OCI-LY1 (cell line): ENCODE measurements around the gene CAMLG.
"Not testable (repeated sequence)": the region's sequence is repeated elsewhere in the genome, so short reads cannot be mapped to it uniquely, and the experiment has no call there.

ENCODE experiments used
- H2AFZ ChIP-seq: fragments of 200-600 bp; sonication (generic), shearing (Covaris generic); 2 replicates; pipeline ENCODE4 v1.6.0; 2014; ENCODE audit warnings: antibody characterized with exemption, mild to moderate bottlenecking, low read length
- H3F3A ChIP-seq: fragments of 200-600 bp; sonication (generic), shearing (Covaris generic); 2 replicates; pipeline ENCODE4 v1.6.0; 2014; ENCODE audit warnings: mild to moderate bottlenecking, antibody characterized with exemption, low read length, moderate library complexity; ENCODE audit not compliant: insufficient read depth
- H3K27ac ChIP-seq: fragments of 200-600 bp; sonication (generic); 2 replicates; pipeline ENCODE4 v1.5.1; 2014; ENCODE audit warnings: low read length, mixed run types, mild to moderate bottlenecking, low read depth; ENCODE audit not compliant: poor library complexity, severe bottlenecking
- H3K27me3 ChIP-seq: fragments of 200-600 bp; sonication (generic); 2 replicates; pipeline ENCODE4 v1.6.0; 2014; ENCODE audit warnings: antibody characterized with exemption, mild to moderate bottlenecking, low read length, moderate library complexity; ENCODE audit not compliant: insufficient read depth
- H3K36me3 ChIP-seq: fragments of 200-600 bp; sonication (generic); 2 replicates; pipeline ENCODE4 v1.6.1; 2014; ENCODE audit warnings: mild to moderate bottlenecking, antibody characterized with exemption, low read length, moderate library complexity, mixed read lengths; ENCODE audit not compliant: insufficient read depth
- H3K4me1 ChIP-seq: fragments of 200-600 bp; sonication (generic); 2 replicates; pipeline ENCODE4 v1.5.1; 2014; ENCODE audit warnings: mild to moderate bottlenecking, low read length, moderate library complexity; ENCODE audit not compliant: insufficient read depth, severe bottlenecking
- H3K4me2 ChIP-seq: fragments of 200-600 bp; sonication (generic), shearing (Covaris generic); 2 replicates; pipeline ENCODE4 v1.6.1; 2014; ENCODE audit warnings: low read length
- H3K4me3 ChIP-seq: fragments of 200-600 bp; sonication (generic); 2 replicates; pipeline ENCODE4 v1.5.1; 2014; ENCODE audit warnings: low read length, low read depth, mild to moderate bottlenecking, mixed read lengths; ENCODE audit not compliant: poor library complexity, severe bottlenecking
- H3K79me2 ChIP-seq: fragments of 200-600 bp; shearing (Covaris generic); 2 replicates; pipeline ENCODE4 v1.6.1; 2016; ENCODE audit warnings: mixed run types, low read length, mixed read lengths; ENCODE audit not compliant: insufficient read depth
- H3K9ac ChIP-seq: fragments of 200-600 bp; sonication (generic), shearing (Covaris generic); 2 replicates; pipeline ENCODE4 v1.6.1; 2014; ENCODE audit warnings: mild to moderate bottlenecking, low read length, mixed read lengths
- H3K9me2 ChIP-seq: fragments of 200-600 bp; sonication (generic), shearing (Covaris generic); 2 replicates; pipeline ENCODE4 v1.6.1; 2014; ENCODE audit warnings: low read depth, mild to moderate bottlenecking, low read length, mixed read lengths
- H3K9me3 ChIP-seq: fragments of 200-600 bp; shearing (Covaris generic); 2 replicates; pipeline ENCODE4 v1.6.1; 2014; ENCODE audit warnings: low read length, mixed read lengths
- H4K20me1 ChIP-seq: fragments of 200-600 bp; sonication (generic), shearing (Covaris generic); 2 replicates; pipeline ENCODE4 v1.6.0; 2016; ENCODE audit warnings: mild to moderate bottlenecking, low read length; ENCODE audit not compliant: insufficient read depth
- EZH2 ChIP-seq: fragments of 200-600 bp; sonication (generic), shearing (Covaris generic); IDR thresholded peaks from 2 replicates; pipeline ENCODE4 v1.8.0; 2017; ENCODE audit warnings: borderline replicate concordance, mixed run types, mild to moderate bottlenecking, antibody characterized with exemption, low read length, moderate library complexity, mixed read lengths
- TF ChIP-seq, protein P1 (sequence below): fragments of 200-600 bp; sonication (generic), shearing (Covaris generic); IDR thresholded peaks from 2 replicates; pipeline ENCODE4 v1.5.1; 2017; ENCODE audit warnings: mild to moderate bottlenecking, antibody characterized with exemption, low read length, moderate library complexity, mixed read lengths

The CAMLG gene

DNA sequence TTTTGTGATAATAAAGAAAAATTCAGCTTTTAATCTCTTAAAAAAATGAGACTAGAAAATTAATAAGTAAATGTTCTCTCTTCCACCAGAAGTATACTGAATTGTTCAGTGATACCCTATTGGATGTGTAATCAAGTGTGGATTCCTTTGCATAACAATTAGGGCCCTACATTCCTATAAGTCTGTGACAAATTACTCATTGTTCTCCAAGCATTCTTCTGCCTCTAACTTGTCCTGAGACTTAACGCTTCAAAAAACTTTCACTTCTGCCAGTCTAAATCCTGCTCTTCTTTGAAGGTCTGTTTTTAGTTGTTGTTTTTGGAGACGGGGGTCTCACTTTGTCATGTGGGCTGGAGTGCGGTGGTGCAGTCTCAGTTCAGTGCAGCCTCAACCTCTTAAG is 11.1 kb downstream of the CAMLG start:
- H3K9ac ChIP-seq, result no peak overlapping the region
- H3K27me3 ChIP-seq, result no peaks in the 10 kb centered on the region
- H2AFZ ChIP-seq, result no peak overlapping the region
- H3K4me2 ChIP-seq, result no peak overlapping the region
- no peak for TF ChIP-seq EZH2
- TF ChIP-seq, protein P1, sequence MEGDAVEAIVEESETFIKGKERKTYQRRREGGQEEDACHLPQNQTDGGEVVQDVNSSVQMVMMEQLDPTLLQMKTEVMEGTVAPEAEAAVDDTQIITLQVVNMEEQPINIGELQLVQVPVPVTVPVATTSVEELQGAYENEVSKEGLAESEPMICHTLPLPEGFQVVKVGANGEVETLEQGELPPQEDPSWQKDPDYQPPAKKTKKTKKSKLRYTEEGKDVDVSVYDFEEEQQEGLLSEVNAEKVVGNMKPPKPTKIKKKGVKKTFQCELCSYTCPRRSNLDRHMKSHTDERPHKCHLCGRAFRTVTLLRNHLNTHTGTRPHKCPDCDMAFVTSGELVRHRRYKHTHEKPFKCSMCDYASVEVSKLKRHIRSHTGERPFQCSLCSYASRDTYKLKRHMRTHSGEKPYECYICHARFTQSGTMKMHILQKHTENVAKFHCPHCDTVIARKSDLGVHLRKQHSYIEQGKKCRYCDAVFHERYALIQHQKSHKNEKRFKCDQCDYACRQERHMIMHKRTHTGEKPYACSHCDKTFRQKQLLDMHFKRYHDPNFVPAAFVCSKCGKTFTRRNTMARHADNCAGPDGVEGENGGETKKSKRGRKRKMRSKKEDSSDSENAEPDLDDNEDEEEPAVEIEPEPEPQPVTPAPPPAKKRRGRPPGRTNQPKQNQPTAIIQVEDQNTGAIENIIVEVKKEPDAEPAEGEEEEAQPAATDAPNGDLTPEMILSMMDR, result no peak
- no peaks in the 10 kb centered on the region for H3K79me2 ChIP-seq
- no peaks in the 10 kb centered on the region for H3K9me3 ChIP-seq
- no peaks in the 10 kb centered on the region for H4K20me1 ChIP-seq
- H3K4me3 ChIP-seq, result no peak overlapping the region
- no peaks in the 10 kb centered on the region for H3K4me1 ChIP-seq
- H3K9me2 ChIP-seq, result no peaks in the 10 kb centered on the region
- H3K36me3 ChIP-seq, result peaks cover 18% of the 10 kb centered on the region; the same call in 1 of the 2 replicates
- no peak overlapping the region for H3K27ac ChIP-seq
- no peaks in the 10 kb centered on the region for H3F3A ChIP-seq

DNA sequence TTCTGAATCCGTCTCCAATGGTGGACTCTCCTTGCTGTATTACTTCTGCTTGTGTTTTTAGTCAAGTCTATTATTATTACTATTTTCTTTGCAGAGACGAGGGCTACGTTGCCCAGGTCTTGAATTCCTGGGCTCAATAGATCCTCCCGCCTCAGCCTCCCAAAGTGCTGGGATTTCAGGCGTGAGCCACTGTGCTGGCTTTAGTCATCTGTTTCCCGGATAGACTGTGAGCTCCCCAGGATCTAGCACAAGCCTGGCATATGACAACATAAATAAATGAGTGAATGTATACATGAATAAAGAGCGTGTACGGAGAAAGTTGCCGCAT is 19.8 kb downstream of the CAMLG start:
- peak overlapping the region; percentile 32 for H3K27ac ChIP-seq
- no peaks in the 10 kb centered on the region for H3K9me2 ChIP-seq
- peaks cover 19% of the 10 kb centered on the region for H3K4me1 ChIP-seq
- peak overlapping the region; percentile 31 for H2AFZ ChIP-seq
- H3K79me2 ChIP-seq, result peaks cover 40% of the 10 kb centered on the region
- peak overlapping the region; percentile 75 for H3K4me2 ChIP-seq
- H4K20me1 ChIP-seq, result no peaks in the 10 kb centered on the region
- TF ChIP-seq, protein P1, result no peak
- no peak for TF ChIP-seq EZH2
- H3K9me3 ChIP-seq, result no peaks in the 10 kb centered on the region
- H3K27me3 ChIP-seq, result no peaks in the 10 kb centered on the region
- 0 out of 2 replicates have a peak, but pooled peaks cover 10% of the 10 kb centered on the region for H3F3A ChIP-seq
- peaks cover 3% of the 10 kb centered on the region; the same call in 1 of the 2 replicates for H3K36me3 ChIP-seq
- H3K9ac ChIP-seq, result peak overlapping the region; percentile 63
- peak overlapping the region; percentile 76 for H3K4me3 ChIP-seq

DNA sequence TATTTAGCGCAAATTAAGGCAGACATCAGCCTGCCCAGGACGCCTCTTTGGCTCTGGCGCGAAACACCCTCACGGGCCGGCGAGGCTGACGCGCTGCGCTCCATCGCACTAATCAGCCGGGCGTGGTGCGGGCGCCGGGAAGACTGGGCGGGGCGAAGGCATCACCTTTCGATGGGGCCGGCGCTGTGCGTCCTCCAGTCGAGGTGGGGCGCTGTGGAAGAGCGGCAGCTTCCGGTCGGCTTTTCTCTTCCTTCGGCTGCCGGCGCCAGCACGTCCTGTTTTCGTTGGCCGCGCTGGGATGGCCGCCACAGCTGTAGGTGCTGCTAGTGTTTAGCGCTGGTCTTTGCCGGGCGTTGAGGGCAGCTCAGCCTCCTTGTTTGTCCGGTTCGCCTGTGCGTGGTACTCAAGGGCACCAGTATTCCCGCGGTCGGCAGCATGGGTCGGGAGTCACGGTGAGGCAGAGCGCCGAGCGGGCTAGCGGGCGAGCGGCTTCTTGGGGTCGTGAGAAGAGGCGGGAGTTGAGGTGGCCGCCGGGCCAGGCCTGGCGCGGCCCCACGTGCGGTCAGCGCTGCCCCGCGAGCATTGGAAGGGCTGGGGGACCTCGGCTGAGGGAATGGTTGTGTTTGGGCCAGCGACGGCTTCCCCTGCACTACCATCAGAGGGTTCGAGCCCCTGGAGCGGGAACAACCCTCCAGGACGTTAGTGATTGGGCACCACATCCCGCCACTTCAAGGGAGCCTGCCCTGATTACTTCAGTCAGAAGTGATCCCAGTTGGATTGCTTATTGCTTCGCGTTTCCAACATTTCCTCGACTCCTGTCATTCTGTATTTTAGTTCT is 20.4 kb downstream of the CAMLG start, which contains the start of gene DDX46:
DDX46 (plus strand) TSS at position 276 of the 838 bp plus-strand sequence; CDS start at position 436, 160 bp downstream.
- Histone ChIP-seq H3K9me2 (no peaks in the 10 kb centered on the region), H3K27me3 (no peaks in the 10 kb centered on the region), H3K9ac (peak within 1 kb of the TSS; percentile 70), H3F3A (0 out of 2 replicates have a peak, but pooled peaks cover 10% of the 10 kb centered on the region), H3K79me2 (peaks cover 46% of the 10 kb centered on the region), H3K4me2 (peak within 1 kb of the TSS; percentile 81), H3K36me3 (peaks cover 4% of the 10 kb centered on the region; the same call in 1 of the 2 replicates), H2AFZ (peak within 1 kb of the TSS; percentile 31), H3K27ac (peak within 1 kb of the TSS; percentile 32), H3K9me3 (no peaks in the 10 kb centered on the region), H4K20me1 (no peaks in the 10 kb centered on the region), H3K4me1 (peaks cover 19% of the 10 kb centered on the region), H3K4me3 (peak within 1 kb of the TSS; percentile 76)
- TF ChIP-seq, protein P1, result peak; percentile 72
- no peak for TF ChIP-seq EZH2

GRCh38 chr5:134767528-134768291 is 29.4 kb downstream of the CAMLG start:
- H3K9me2 ChIP-seq, H3K27me3 ChIP-seq, H3K9ac ChIP-seq, H3K27ac ChIP-seq, H3K4me2 ChIP-seq, H2AFZ ChIP-seq, H3K9me3 ChIP-seq, H3K4me3 ChIP-seq, H3K4me1 ChIP-seq, H3F3A ChIP-seq, H4K20me1 ChIP-seq: not testable (repeated sequence)
- Histone ChIP-seq H3K36me3 (peaks cover 86% of the 10 kb centered on the region), H3K79me2 (peaks cover 10% of the 10 kb centered on the region)
